Cardiac fibroblast (primary cell): Measurements from ENCODE around the gene ANKRD40.

Source experiments
- DNase-seq, 2 donors: peaks; one replicate each; pipeline versions ENCODE4 v3.0.0 to v3.0.0-alpha.2; 2010; ENCODE audit warnings: low read depth in 2 of 2
- H3K4me3 ChIP-seq, 2 donors: replicated peaks in 1 of 2; 1 replicate in 1 of 2; 2 replicates in 1 of 2; pipeline ENCODE4 v1.5.1; 2011; ENCODE audit warnings: low read depth in 2 of 2, low read length in 2 of 2, mild to moderate bottlenecking in 2 of 2, moderate library complexity in 1 of 2
- CTCF ChIP-seq: IDR thresholded peaks from one replicate; pipeline ENCODE4 v1.5.1; 2011; ENCODE audit warnings: low read depth, mild to moderate bottlenecking, low read length, inconsistent platforms

The ANKRD40 gene

GRCh38 chr17:50658616-50659015 is 49.1 kb downstream of the ANKRD40 start:
- H3K4me3 ChIP-seq = no peak overlapping the region
- TF ChIP-seq CTCF = no peak
- DNase-seq = no peak

- no peak overlapping the region for H3K4me3 ChIP-seq
- DNase-seq = no peak
- TF ChIP-seq CTCF = no peak
Observed at GRCh38 chr17:50657627-50658026, 50.1 kb downstream of the ANKRD40 start.

DNA sequence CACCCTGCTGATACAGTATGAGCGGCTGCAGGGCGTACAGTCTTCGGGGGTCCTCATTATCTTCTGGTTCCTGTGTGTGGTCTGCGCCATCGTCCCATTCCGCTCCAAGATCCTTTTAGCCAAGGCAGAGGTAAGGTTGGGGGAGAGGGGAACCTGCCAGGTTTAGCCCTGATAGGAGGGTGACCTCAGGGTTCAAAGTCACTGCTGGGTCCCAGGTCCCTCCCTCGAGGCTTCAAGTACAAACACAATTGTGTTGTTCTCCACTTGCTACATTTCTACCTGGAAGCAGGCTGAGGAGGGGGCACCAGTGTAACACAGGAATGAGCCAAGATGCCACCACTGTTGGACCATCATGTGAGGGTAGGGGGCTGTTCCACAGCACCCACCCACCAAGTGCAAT is 50.7 kb downstream of the ANKRD40 start:
- H3K4me3 ChIP-seq = no peak overlapping the region
- TF ChIP-seq CTCF = no peak

GRCh38 chr17:50656509-50656908 is 51.2 kb downstream of the ANKRD40 start:
- no peak for TF ChIP-seq CTCF
- no peak overlapping the region for H3K4me3 ChIP-seq
- no peak for DNase-seq

More for the DNA sequence above, 50.7 kb downstream of the ANKRD40 start:
- no peak for DNase-seq

- no peak overlapping the region for H3K4me3 ChIP-seq
Observed at GRCh38 chr17:50653738-50654137, 54.0 kb downstream of the ANKRD40 start.

GRCh38 chr17:50651661-50652060 is 56.1 kb downstream of the ANKRD40 start:
- H3K4me3 ChIP-seq = no peak overlapping the region
- no peak for DNase-seq
- TF ChIP-seq CTCF = no peak

More at GRCh38 chr17:50653738-50654137, 54.0 kb downstream of the ANKRD40 start:
- no peak for DNase-seq
- no peak for TF ChIP-seq CTCF
